Measurements from ENCODE around the gene CUEDC1.

GRCh38 chr17:57849874-57850754, 105.1 kb downstream of the CUEDC1 start, which contains the start of gene MRPS23:
- peak in 1 of 2 donors; percentile 18 for TF ChIP-seq POLR2A (IDR thresholded peaks at IDR 0.05)
- no peak for TF ChIP-seq CTCF (IDR thresholded peaks at IDR 0.05)

All from lower leg skin (tissue), 3 donors.